NCI-H128 (cell line): Measurements from ENCODE around the gene CKS2.

Source experiments
- DNase-seq: peaks from one replicate; lab custom pipeline; 2025; ENCODE audit not compliant: unreplicated experiment; lab: John Stamatoyannopoulos, UW

Gene CKS2

GRCh38 chr9:89346696-89347095 lies 35.7 kb downstream of the CKS2 start:
- no peak for DNase-seq

GRCh38 chr9:89347651-89348050 lies 36.7 kb downstream of the CKS2 start:
- no peak for DNase-seq

GRCh38 chr9:89349607-89350006 lies 38.6 kb downstream of the CKS2 start:
- DNase-seq = no peak

GRCh38 chr9:89350988-89351557 lies 40.1 kb downstream of the CKS2 start:
- DNase-seq = no peak

- no peak for DNase-seq
Observed at GRCh38 chr9:89351584-89352300, 40.7 kb downstream of the CKS2 start.

- DNase-seq = no peak
Observed at GRCh38 chr9:89352451-89352850, 41.5 kb downstream of the CKS2 start.

- DNase-seq = no peak
Observed at GRCh38 chr9:89352874-89353649, 42.1 kb downstream of the CKS2 start.

GRCh38 chr9:89353989-89354388 lies 43.0 kb downstream of the CKS2 start:
- no peak for DNase-seq

- DNase-seq = no peak
Observed at GRCh38 chr9:89354471-89354870, 43.5 kb downstream of the CKS2 start.

GRCh38 chr9:89356782-89357181 lies 45.8 kb downstream of the CKS2 start:
- DNase-seq = no peak

- DNase-seq = no peak
Observed at GRCh38 chr9:89357331-89358197, 46.6 kb downstream of the CKS2 start.

- no peak for DNase-seq
Observed at GRCh38 chr9:89358376-89358916, 47.5 kb downstream of the CKS2 start.

- DNase-seq = no peak
Observed at GRCh38 chr9:89358985-89359384, 48.0 kb downstream of the CKS2 start.

- DNase-seq = no peak
Observed at GRCh38 chr9:89359751-89360261, 48.8 kb downstream of the CKS2 start.

GRCh38 chr9:89360465-89360864 lies 49.5 kb downstream of the CKS2 start:
- DNase-seq = no peak

GRCh38 chr9:89361031-89361430 lies 50.0 kb downstream of the CKS2 start:
- DNase-seq = no peak

- no peak for DNase-seq
Observed at GRCh38 chr9:89361816-89362646, 51.0 kb downstream of the CKS2 start.

- DNase-seq = no peak
Observed at GRCh38 chr9:89362647-89363310, 51.8 kb downstream of the CKS2 start.

- no peak for DNase-seq
Observed at GRCh38 chr9:89363311-89363670, 52.3 kb downstream of the CKS2 start.
